PC-9 (cell line): Measurements from ENCODE around the gene HTR3B.

Experiments
- CTCF ChIP-seq: fragments of 200-600 bp; sonication (generic); conservative IDR thresholded peaks from 2 replicates; pipeline ENCODE4 v1.6.1; 2017; ENCODE audit warnings: mixed run types, antibody characterized with exemption, mild to moderate bottlenecking, moderate library complexity
- EZH2 ChIP-seq: fragments of 200-600 bp; sonication (generic); IDR thresholded peaks from 2 replicates; pipeline ENCODE4 v1.8.0; 2017; ENCODE audit warnings: antibody characterized with exemption, low read depth

- TF ChIP-seq CTCF, result no peak
- no peak for TF ChIP-seq EZH2
Measured at GRCh38 chr11:113862435-113862834, 42.2 kb upstream of the HTR3B start.
